ENCODE data around the gene SLC7A11.

DNA sequence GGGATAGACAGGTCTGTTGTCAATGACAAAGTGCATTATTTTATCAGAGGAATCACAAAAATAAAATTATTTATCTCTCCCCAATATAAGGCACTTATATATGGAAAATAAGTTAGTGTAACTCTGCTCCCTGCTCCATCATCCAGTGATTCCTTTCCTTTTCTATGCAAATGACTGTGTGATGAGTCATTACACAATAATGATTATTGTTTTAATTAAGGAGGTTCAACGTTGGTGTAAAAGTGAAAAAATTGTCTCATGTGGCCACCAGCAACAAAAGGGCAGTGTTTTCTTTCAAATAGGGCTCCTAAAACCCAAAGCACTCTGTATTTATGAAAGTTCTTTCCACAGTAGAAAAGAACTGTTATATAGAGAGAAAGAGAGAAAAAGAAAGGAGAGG lies 16.7 kb downstream of the SLC7A11 start:
- TF ChIP-seq, protein P1, sequence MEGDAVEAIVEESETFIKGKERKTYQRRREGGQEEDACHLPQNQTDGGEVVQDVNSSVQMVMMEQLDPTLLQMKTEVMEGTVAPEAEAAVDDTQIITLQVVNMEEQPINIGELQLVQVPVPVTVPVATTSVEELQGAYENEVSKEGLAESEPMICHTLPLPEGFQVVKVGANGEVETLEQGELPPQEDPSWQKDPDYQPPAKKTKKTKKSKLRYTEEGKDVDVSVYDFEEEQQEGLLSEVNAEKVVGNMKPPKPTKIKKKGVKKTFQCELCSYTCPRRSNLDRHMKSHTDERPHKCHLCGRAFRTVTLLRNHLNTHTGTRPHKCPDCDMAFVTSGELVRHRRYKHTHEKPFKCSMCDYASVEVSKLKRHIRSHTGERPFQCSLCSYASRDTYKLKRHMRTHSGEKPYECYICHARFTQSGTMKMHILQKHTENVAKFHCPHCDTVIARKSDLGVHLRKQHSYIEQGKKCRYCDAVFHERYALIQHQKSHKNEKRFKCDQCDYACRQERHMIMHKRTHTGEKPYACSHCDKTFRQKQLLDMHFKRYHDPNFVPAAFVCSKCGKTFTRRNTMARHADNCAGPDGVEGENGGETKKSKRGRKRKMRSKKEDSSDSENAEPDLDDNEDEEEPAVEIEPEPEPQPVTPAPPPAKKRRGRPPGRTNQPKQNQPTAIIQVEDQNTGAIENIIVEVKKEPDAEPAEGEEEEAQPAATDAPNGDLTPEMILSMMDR (IDR thresholded peaks at IDR 0.05) = no peak
- no peak for TF ChIP-seq POLR2A (IDR thresholded peaks at IDR 0.05)

Data from lower leg skin (tissue), 3 donors.